ENCODE results near the gene LIN28A.

LIN28A gene, protein sequence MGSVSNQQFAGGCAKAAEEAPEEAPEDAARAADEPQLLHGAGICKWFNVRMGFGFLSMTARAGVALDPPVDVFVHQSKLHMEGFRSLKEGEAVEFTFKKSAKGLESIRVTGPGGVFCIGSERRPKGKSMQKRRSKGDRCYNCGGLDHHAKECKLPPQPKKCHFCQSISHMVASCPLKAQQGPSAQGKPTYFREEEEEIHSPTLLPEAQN

DNA sequence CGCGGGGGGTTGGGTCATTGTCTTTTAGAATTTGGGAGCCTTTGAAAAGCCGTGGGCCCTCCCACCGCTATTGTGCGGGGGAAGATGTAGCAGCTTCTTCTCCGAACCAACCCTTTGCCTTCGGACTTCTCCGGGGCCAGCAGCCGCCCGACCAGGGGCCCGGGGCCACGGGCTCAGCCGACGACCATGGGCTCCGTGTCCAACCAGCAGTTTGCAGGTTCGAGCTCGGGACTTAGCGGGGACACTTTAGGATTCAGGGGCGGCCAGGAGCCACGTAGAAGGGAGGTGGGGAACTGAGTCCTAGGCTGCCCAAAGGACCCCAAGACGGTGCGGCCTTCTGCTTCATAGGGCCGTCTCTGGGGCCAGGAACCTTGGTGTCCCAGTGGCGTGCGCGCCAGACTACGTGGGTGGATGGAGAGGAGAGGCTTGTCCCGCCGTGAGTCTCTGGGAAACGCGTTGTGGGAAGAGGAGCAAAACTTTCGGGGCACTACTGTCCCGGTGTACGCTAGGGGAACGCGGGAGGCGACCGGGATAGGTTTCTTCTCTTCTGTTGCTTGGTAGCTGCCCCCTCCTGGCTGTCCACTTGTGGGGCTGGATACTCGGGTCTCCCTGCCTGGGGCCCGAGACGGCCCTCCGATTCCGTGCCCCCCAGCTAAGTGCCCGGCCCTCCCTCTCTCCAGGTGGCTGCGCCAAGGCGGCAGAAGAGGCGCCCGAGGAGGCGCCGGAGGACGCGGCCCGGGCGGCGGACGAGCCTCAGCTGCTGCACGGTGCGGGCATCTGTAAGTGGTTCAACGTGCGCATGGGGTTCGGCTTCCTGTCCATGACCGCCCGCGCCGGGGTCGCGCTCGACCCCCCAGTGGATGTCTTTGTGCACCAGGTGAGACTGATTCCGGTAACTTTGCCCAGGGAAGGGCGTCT is at the start of gene LIN28A:
Gene LIN28A (plus strand): TSS at position 112 of the 918 bp plus-strand sequence. CDS start 75 bp downstream, at position 187.
- ATAC-seq: no peak
- TF ChIP-seq ZNF70 (CRISPR knock-in tag; IDR thresholded peaks at IDR 0.05) (no peak), PPARA (CRISPR knock-in tag; IDR thresholded peaks at IDR 0.05; ENCODE audit: borderline replicate concordance) (no peak), TOX (CRISPR knock-in tag; IDR thresholded peaks at IDR 0.05; ENCODE audit: borderline replicate concordance) (no peak), ZC3H10 (CRISPR knock-in tag; IDR thresholded peaks at IDR 0.05) (no peak)

DNA sequence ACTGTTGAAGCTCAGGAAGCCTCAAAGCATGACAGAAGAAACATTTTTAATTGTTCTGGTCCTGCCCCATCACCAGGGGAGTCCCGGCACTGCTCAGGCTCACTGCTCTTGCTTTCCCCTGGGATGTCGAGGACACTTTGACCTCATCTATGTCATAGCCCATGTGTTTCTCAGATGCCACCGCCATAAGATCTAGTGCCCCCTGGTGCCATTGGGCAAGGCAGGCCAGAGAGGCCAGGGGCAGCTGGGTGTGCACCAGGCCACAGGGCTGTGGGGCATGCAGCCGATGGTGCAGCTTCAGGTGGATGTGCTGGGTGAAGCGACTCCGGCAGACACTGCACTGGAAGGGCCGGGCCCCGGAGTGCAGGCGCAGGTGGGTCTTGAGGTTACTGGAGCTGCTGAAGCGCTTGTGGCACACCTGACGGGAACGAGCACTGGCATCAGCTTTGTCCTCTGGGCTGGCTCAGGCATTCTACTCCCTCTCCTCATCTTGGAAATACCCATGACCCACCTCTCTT is 49.0 kb upstream of the LIN28A start:
- TF ChIP-seq, protein P1, sequence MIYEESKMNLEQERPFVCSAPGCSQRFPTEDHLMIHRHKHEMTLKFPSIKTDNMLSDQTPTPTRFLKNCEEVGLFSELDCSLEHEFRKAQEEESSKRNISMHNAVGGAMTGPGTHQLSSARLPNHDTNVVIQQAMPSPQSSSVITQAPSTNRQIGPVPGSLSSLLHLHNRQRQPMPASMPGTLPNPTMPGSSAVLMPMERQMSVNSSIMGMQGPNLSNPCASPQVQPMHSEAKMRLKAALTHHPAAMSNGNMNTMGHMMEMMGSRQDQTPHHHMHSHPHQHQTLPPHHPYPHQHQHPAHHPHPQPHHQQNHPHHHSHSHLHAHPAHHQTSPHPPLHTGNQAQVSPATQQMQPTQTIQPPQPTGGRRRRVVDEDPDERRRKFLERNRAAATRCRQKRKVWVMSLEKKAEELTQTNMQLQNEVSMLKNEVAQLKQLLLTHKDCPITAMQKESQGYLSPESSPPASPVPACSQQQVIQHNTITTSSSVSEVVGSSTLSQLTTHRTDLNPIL (CRISPR knock-in tag; IDR thresholded peaks at IDR 0.05; ENCODE audit: low read depth): no peak
- ATAC-seq: no peak

DNA sequence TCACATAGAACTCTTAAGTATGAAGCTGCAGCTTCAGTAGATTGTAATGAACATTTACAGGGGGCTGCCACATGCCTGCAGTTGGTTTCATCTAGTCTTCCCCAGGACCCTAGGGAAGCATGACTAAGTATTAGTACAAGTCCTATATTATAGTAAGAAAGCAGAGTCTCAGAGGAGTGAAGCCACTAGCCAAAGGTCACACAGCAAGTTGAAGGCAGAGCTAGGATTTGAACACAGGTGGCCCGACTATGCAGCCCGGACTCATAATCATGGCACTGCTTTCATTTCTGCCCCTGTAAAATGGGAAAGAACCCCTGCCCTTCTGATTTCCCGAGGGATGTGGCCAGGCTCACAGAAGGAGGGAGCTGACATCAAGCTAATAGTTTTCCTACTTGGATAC is 48.3 kb upstream of the LIN28A start:
- TF ChIP-seq PPARA (CRISPR knock-in tag; IDR thresholded peaks at IDR 0.05; ENCODE audit: borderline replicate concordance) (no peak), ESRRG (CRISPR knock-in tag; IDR thresholded peaks at IDR 0.05) (no peak), BACH2 (CRISPR knock-in tag; IDR thresholded peaks at IDR 0.05; ENCODE audit: borderline replicate concordance) (no peak), ARNTL (CRISPR knock-in tag; IDR thresholded peaks at IDR 0.05; ENCODE audit: borderline replicate concordance, low read depth) (no peak), RARB (CRISPR knock-in tag; IDR thresholded peaks at IDR 0.05) (no peak), TCF4 (CRISPR knock-in tag; IDR thresholded peaks at IDR 0.05; ENCODE audit: borderline replicate concordance) (no peak), GLIS3 (CRISPR knock-in tag; IDR thresholded peaks at IDR 0.05) (no peak), ZFP30 (CRISPR knock-in tag; IDR thresholded peaks at IDR 0.05) (no peak), ZNF565 (CRISPR knock-in tag; conservative IDR thresholded peaks at IDR 0.05; ENCODE audit: low read depth) (no peak), TOX (CRISPR knock-in tag; IDR thresholded peaks at IDR 0.05; ENCODE audit: borderline replicate concordance) (no peak)
- TF ChIP-seq, protein P1 (CRISPR knock-in tag; IDR thresholded peaks at IDR 0.05; ENCODE audit: low read depth): no peak
- TF ChIP-seq, protein P2, sequence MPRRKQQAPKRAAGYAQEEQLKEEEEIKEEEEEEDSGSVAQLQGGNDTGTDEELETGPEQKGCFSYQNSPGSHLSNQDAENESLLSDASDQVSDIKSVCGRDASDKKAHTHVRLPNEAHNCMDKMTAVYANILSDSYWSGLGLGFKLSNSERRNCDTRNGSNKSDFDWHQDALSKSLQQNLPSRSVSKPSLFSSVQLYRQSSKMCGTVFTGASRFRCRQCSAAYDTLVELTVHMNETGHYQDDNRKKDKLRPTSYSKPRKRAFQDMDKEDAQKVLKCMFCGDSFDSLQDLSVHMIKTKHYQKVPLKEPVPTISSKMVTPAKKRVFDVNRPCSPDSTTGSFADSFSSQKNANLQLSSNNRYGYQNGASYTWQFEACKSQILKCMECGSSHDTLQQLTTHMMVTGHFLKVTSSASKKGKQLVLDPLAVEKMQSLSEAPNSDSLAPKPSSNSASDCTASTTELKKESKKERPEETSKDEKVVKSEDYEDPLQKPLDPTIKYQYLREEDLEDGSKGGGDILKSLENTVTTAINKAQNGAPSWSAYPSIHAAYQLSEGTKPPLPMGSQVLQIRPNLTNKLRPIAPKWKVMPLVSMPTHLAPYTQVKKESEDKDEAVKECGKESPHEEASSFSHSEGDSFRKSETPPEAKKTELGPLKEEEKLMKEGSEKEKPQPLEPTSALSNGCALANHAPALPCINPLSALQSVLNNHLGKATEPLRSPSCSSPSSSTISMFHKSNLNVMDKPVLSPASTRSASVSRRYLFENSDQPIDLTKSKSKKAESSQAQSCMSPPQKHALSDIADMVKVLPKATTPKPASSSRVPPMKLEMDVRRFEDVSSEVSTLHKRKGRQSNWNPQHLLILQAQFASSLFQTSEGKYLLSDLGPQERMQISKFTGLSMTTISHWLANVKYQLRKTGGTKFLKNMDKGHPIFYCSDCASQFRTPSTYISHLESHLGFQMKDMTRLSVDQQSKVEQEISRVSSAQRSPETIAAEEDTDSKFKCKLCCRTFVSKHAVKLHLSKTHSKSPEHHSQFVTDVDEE (CRISPR knock-in tag; IDR thresholded peaks at IDR 0.05): no peak
- TF ChIP-seq, protein P3, sequence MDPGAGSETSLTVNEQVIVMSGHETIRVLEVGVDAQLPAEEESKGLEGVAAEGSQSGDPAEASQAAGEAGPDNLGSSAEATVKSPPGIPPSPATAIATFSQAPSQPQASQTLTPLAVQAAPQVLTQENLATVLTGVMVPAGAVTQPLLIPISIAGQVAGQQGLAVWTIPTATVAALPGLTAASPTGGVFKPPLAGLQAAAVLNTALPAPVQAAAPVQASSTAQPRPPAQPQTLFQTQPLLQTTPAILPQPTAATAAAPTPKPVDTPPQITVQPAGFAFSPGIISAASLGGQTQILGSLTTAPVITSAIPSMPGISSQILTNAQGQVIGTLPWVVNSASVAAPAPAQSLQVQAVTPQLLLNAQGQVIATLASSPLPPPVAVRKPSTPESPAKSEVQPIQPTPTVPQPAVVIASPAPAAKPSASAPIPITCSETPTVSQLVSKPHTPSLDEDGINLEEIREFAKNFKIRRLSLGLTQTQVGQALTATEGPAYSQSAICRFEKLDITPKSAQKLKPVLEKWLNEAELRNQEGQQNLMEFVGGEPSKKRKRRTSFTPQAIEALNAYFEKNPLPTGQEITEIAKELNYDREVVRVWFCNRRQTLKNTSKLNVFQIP (CRISPR knock-in tag; IDR thresholded peaks at IDR 0.05; ENCODE audit: borderline replicate concordance, low read depth): no peak
- no peak for ATAC-seq

DNA sequence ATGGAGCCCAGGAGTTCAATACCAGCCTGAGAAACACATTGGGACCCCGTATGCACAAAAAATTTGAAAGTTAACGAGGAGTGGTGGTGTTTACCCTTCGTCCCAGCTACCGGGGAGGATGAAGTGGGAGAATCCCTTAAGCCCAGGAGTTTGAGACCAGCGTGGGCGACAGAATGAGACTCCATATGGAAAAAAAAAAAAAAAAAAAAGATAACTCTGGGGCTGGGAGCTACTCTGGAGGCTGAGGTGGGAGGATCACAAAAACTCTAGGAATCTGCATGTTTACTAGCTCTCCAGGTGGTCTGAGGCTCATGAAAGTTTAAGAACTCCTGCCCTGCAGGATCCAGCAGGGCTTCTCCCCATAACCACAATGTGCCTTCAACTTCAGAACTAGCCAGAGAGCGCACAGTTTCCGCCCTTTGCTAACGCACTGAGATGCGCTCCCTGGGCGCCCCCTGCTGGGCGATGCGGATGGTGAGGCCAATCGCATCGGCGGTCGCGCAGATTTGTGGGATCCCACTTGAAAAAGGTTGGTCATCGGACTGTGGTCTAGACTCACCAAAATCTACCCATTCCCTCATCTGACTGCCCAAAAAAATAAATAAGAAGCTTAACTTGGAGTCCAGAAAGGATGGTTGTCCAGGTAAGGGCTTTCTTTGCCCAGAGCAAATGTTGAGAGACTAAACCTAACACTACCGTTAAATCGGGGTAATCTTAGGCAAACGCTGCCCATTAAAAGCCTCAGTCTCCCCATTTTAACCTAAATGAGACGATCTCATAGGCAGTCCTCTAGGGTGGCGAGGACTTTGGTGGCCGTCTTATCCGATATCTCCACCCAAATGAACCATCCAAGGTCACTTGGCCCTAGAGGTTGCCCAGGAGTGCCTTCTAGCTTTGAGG is 46.8 kb upstream of the LIN28A start:
- TF ChIP-seq TCF4 (CRISPR knock-in tag; IDR thresholded peaks at IDR 0.05; ENCODE audit: borderline replicate concordance) (no peak), SNAI2 (CRISPR knock-in tag; IDR thresholded peaks at IDR 0.05) (no peak), ESRRG (CRISPR knock-in tag; IDR thresholded peaks at IDR 0.05) (no peak), CSDC2 (CRISPR knock-in tag; IDR thresholded peaks at IDR 0.05) (no peak), ZFP3 (CRISPR knock-in tag; IDR thresholded peaks at IDR 0.05) (no peak), RARB (CRISPR knock-in tag; IDR thresholded peaks at IDR 0.05) (no peak), ZC3H10 (CRISPR knock-in tag; IDR thresholded peaks at IDR 0.05) (no peak), ZNF8 (CRISPR knock-in tag; IDR thresholded peaks at IDR 0.05) (no peak), GLIS3 (CRISPR knock-in tag; IDR thresholded peaks at IDR 0.05) (no peak), ZFP30 (CRISPR knock-in tag; IDR thresholded peaks at IDR 0.05) (no peak), TOX (CRISPR knock-in tag; IDR thresholded peaks at IDR 0.05; ENCODE audit: borderline replicate concordance) (no peak), PPARA (CRISPR knock-in tag; IDR thresholded peaks at IDR 0.05; ENCODE audit: borderline replicate concordance) (no peak), ZNF70 (CRISPR knock-in tag; IDR thresholded peaks at IDR 0.05) (no peak), ARNTL (CRISPR knock-in tag; IDR thresholded peaks at IDR 0.05; ENCODE audit: borderline replicate concordance, low read depth) (no peak), ISL1 (CRISPR knock-in tag; IDR thresholded peaks at IDR 0.05) (no peak)
- TF ChIP-seq, protein P3 (CRISPR knock-in tag; IDR thresholded peaks at IDR 0.05; ENCODE audit: borderline replicate concordance, low read depth): no peak
- TF ChIP-seq, protein P1 (CRISPR knock-in tag; IDR thresholded peaks at IDR 0.05; ENCODE audit: low read depth): no peak
- peak; percentile 90 for ATAC-seq
